Chondrocyte (in vitro differentiated cells): ENCODE measurements around the gene HCK. TPM values are rescaled to one million over a fixed set of nuclear protein-coding genes. Genes with fewer than 3 reads are reported as not detected.
A peak's percentile ranks its signal among the peaks of the same experiment; 100 is the strongest.

ENCODE experiments used
- DNase-seq: peaks from one replicate; pipeline ENCODE4 v3.0.0; 2021; ENCODE audit warnings: mixed read lengths, low spot score
- H3K27ac Mint-ChIP-seq: one replicate; pipeline ENCODE4 v1.8.0; 2021; ENCODE audit warnings: mild to moderate bottlenecking, moderate library complexity, mixed read lengths; ENCODE audit not compliant: unreplicated experiment
- H3K27me3 Mint-ChIP-seq: 2 replicates; pipeline ENCODE4 v1.8.0; 2021; ENCODE audit warnings: low read depth, mixed read lengths
- H3K36me3 Mint-ChIP-seq: 2 replicates; pipeline ENCODE4 v1.8.0; 2021; ENCODE audit warnings: low read depth, mixed read lengths
- H3K4me1 Mint-ChIP-seq: 2 replicates; pipeline ENCODE4 v1.8.0; 2021; ENCODE audit warnings: low read depth, mild to moderate bottlenecking, mixed read lengths
- H3K4me3 Mint-ChIP-seq: one replicate; pipeline ENCODE4 v1.8.0; 2021; ENCODE audit warnings: mild to moderate bottlenecking, moderate library complexity, mixed read lengths; ENCODE audit not compliant: unreplicated experiment
- H3K9me3 Mint-ChIP-seq: 2 replicates; pipeline ENCODE4 v1.8.0; 2021; ENCODE audit warnings: low read depth, mixed read lengths
- CTCF ChIP-seq: fragments of 200-600 bp; sonication (generic); IDR thresholded peaks from 2 replicates; pipeline ENCODE4 v1.5.0; 2021; ENCODE audit warnings: antibody characterized with exemption, mild to moderate bottlenecking, moderate library complexity
- total RNA-seq: library from RNA; stranded (reverse); gene quantifications from 3 replicates; pipeline ENCODE4 v1.2.1, GENCODE V29; 2021

Gene HCK
- total RNA-seq, 1 donor from 2014 or later = not detected

GRCh38 chr20:32108814-32109391 is 56.9 kb downstream of the HCK start:
- Mint-ChIP-seq H3K9me3 (no peaks in the 10 kb centered on the region), H3K27ac (no peak overlapping the region), H3K4me3 (no peak overlapping the region), H3K4me1 (peaks cover 33% of the 10 kb centered on the region), H3K27me3 (peaks cover 9% of the 10 kb centered on the region), H3K36me3 (peaks cover 6% of the 10 kb centered on the region)
- DNase-seq = no peak
- TF ChIP-seq CTCF = no peak

DNA sequence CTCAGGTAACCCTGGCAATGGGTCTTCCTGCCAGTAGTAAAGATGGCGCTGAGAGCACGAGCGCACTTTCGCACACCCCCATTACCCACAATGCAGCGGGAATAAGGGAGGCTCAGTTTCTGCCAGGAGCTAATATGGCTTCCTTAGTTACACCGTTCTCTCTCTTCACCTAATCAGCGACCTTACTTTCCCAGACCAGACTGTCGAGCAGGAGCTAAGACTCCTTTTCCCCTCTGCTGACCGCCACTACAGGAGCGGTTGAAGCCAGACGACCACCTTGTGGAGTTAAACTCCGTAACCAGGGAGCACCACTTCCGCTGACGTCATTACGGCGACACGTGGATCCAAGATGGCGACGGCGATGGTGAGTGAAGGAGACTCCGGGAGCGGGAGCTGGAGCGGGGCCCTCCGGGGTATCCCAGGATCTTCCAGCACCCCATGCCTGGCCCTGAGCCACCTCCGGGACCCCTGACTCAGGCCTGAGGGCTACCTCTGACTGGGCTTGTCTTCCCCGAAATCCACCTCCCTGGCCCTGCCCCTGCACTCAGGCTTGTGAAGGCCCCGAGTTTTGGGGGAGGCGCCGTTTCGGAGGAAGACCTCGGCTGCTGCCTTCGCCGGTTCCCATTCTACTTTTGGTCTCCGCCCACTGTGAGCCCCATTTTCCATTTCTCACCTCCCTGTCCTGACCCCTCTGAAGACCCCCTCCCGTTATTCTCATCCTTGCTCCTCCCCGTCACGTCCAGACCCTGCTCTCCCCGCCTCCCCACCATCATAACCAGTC is 57.5 kb downstream of the HCK start, which contains the start of gene TM9SF4:
Gene TM9SF4 (plus strand): TSS at position 323 of the 781 bp plus-strand sequence. CDS start 27 bp downstream, at position 350.
- no peaks in the 10 kb centered on the region for H3K9me3 Mint-ChIP-seq
- no peak for DNase-seq
- peak within 1 kb of the TSS; percentile 100 for H3K27ac Mint-ChIP-seq
- H3K36me3 Mint-ChIP-seq = peaks cover 6% of the 10 kb centered on the region
- H3K4me3 Mint-ChIP-seq = peak within 1 kb of the TSS; percentile 99
- peaks cover 4% of the 10 kb centered on the region for H3K27me3 Mint-ChIP-seq
- TF ChIP-seq CTCF = no peak
- peaks cover 37% of the 10 kb centered on the region for H3K4me1 Mint-ChIP-seq

DNA sequence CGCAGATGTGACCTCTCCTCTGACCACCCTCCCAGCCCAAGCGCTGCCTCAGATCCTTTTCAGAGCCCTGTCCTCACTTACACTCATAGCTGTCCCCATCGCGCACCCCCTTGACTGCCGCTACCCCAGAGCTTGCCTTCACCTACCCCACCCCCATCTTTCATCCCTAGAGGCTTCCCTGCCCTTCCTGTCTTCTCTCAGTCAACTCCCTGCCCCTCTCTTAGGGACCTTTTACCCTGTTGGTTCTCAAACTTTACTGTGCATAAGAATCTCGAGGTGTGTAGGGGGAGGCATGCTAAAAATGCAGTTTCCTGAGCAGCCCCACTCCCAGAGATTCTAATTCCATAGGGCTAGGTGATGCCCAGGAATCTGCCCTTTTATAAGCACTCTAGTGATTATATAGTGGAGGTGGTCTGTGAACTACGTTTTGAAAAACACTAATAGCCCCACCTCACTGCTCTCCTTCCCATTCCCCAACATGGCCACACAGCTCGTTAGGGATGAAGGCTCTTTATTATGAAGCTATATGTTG is 58.2 kb downstream of the HCK start:
- no peak for TF ChIP-seq CTCF
- Mint-ChIP-seq H3K4me3 (peak overlapping the region; percentile 99), H3K4me1 (peaks cover 37% of the 10 kb centered on the region), H3K9me3 (no peaks in the 10 kb centered on the region), H3K27me3 (no peaks in the 10 kb centered on the region), H3K36me3 (peaks cover 6% of the 10 kb centered on the region), H3K27ac (peak overlapping the region; percentile 100)
- no peak for DNase-seq

GRCh38 chr20:32110727-32111126 is 58.7 kb downstream of the HCK start:
- peak overlapping the region; percentile 100 for H3K27ac Mint-ChIP-seq
- DNase-seq = no peak
- TF ChIP-seq CTCF = no peak

GRCh38 chr20:32111156-32111686 is 59.2 kb downstream of the HCK start:
- Mint-ChIP-seq H3K9me3 (no peaks in the 10 kb centered on the region), H3K36me3 (peaks cover 6% of the 10 kb centered on the region), H3K4me3 (peak overlapping the region; percentile 99), H3K4me1 (peaks cover 41% of the 10 kb centered on the region), H3K27ac (no peak overlapping the region), H3K27me3 (no peaks in the 10 kb centered on the region)
- DNase-seq = no peak
- TF ChIP-seq CTCF = no peak

More at GRCh38 chr20:32110727-32111126, 58.7 kb downstream of the HCK start:
- Mint-ChIP-seq H3K36me3 (peaks cover 6% of the 10 kb centered on the region), H3K4me3 (peak overlapping the region; percentile 99), H3K4me1 (peaks cover 37% of the 10 kb centered on the region), H3K27me3 (no peaks in the 10 kb centered on the region), H3K9me3 (no peaks in the 10 kb centered on the region)
